GM18505 (cell line): ENCODE measurements around the gene C6orf120.

Source experiments
- ATAC-seq: cut with Tn5 transposase; IDR thresholded peaks from one replicate; pipeline ENCODE4 v1.9.1; 2021; ENCODE audit not compliant: unreplicated experiment
- POLR2A ChIP-seq: IDR thresholded peaks from 4 replicates; pipeline ENCODE4 v1.6.1; 2011; ENCODE audit warnings: borderline replicate concordance; ENCODE audit not compliant: insufficient read depth, insufficient read length; ENCODE audit errors: extremely low read depth

The C6orf120 gene

DNA sequence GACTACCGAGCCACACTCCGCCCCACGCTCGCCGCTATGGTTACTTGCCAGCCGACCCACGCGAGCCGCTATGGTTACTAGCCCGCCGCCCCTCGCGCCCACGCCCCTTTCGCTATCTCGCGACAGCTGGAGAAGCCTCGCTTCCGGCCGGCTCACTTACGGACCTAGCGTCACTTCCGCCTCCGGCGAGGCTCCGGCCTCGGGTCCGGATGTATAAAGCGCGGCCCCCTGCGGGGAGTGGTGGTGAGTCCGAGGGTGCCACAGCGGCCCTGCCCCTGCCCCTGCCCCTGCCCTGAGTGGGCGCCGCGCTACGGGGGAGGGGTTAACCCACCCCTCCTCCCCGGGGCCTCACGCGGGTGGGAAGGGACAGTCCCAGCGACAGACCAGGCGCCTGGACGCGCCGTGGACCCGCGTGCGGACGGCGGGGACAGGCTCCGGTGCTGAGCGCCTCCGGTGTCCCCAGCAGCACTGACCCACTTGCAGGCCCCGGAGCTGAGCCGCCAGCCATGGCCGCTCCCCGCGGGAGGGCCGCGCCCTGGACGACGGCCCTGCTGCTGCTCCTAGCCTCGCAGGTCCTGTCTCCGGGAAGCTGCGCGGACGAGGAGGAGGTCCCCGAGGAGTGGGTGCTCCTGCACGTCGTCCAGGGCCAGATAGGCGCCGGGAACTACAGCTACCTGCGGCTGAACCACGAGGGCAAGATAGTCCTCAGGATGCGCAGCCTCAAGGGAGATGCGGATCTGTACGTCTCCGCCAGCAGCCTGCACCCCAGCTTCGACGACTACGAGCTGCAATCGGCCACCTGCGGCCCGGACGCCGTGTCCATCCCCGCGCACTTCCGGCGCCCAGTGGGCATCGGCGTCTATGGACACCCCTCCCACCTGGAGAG, at the start of gene C6orf120, which contains the start of gene WDR27:
C6orf120 (plus strand) TSS at position 173 of the 886 bp plus-strand sequence; CDS start at position 507, 334 bp downstream.
WDR27 (minus strand) TSS at position 76 of the 886 bp plus-strand sequence. CDS start 13,024 bp downstream, outside the sequence.
- ATAC-seq = peak; percentile 94
- peak; percentile 79 for TF ChIP-seq POLR2A

- no peak for ATAC-seq
- TF ChIP-seq POLR2A = no peak
Measured at GRCh38 chr6:169652896-169653295, 49.0 kb upstream of the C6orf120 start.

GRCh38 chr6:169653691-169654090, 48.2 kb upstream of the C6orf120 start:
- ATAC-seq = no peak
- TF ChIP-seq POLR2A = no peak

DNA sequence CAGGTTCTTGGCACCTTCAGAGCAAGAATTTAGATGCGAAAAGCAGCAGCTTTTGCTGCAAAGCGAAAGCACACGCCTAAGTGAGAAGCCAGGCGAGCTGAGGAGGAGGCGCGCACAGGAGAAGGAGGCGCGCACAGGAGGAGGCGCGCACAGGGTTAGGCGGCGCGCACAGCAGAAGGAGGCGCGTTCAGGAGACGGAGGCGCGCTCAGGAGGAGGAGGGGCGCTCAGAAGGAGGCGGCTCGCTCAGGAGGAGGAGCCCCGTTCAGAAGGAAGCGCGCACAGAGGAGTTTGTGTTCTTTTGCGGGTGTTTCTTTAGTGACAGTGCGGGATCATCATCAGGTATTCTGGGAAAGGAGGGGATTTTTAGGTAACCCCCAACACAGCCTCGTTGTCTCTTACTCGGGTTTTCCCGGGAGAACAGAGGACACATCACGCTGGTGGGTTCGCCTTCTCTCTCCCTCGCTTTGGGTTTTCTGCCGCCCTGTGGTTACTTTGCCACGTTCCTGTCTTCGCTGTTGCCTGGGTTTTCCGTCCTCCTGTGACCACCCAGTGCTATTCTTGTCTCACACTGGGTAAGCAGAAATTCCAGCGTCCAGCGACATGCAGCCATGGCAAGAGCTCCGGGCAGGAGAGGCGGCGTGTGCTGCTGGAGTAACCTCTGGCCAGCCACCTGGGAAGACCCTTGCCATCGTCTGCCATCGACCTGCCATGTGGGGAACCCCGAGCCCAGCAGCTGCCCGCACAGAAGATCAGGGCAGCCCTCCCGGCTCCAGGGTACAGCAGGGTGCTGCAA, 47.1 kb upstream of the C6orf120 start:
- TF ChIP-seq POLR2A = peak; percentile 41
- peak; percentile 88 for ATAC-seq

DNA sequence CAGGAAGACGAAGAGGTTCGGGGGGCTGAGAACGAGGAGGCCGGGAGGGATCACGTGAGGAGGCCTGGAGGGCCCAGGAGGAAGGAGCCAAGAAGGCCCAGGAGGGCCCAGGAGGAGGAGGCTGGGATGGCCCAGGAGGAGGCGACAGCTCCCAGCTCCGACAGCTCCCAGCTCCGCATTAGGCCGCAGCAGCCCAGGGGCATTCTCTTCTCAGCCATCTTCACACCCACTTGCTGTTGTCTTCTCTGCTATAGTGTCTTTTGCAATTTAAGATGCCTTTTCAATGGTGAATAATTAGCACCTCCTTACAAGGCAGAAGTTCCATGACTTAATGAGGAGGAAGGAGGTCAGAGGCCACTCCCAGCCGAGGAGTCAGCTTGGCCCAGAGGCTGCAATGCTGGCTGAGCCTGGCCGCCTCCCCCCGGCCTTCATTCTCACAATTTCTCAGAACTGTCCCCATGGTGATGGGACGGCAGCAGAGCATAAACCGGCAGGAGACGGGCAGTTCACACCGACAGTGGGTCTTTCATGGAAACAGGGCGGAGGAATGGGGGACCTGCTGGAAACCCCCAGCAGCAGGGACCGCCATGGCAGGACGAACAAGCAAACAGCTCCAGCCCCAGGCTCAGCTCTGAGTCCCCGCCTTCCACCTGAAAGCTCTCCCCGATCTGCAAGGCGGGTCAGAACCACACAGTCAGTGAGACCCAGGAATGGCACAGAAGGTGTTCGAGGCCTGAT, 45.2 kb upstream of the C6orf120 start:
- no peak for TF ChIP-seq POLR2A
- ATAC-seq = no peak

GRCh38 chr6:169657284-169657610, 44.7 kb upstream of the C6orf120 start:
- TF ChIP-seq POLR2A = no peak
- ATAC-seq = no peak

DNA sequence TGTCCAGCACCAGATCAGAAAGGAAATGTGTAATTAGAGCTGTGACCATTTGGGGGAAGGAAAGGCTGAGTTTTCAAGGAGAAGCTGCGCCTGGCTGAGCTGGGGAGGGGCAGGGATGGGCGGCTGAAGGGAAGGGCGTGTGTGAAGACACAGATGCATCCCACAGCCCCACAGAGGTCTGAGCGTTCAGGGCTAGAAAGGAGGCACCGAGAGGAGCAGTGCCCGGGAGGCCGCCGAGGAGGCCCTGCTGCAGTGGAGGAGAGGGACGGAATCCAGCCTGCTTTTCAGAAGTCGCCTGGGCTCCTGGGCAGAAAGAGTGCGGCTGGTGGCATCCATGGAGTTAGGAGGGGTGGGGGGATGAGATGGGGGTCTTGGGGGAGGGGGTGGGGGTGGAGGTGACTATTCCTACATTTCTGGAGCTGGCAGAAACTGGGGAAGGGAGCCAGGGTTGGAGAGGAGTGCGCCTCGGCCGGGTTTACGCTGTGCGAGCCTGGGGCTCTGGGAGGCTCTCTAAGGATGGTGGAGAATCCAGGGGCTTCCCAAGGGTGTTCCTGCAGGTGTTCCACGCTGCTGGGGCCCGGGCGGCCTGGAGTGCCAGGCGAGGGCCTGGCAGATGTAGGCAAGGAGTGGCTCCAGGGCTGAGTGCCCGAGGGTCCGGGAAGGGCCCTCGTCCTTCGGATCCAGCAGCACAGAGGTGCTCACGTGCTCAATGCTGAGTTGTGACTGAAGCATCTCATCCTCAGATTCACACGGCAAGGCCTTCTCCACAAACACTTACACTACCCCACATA, 41.9 kb upstream of the C6orf120 start:
- TF ChIP-seq POLR2A = no peak
- ATAC-seq = no peak

- ATAC-seq = no peak
- no peak for TF ChIP-seq POLR2A
Measured at GRCh38 chr6:169660751-169661390, 41.1 kb upstream of the C6orf120 start.

- TF ChIP-seq POLR2A = no peak
- ATAC-seq = no peak
Measured at GRCh38 chr6:169661391-169661756, 40.6 kb upstream of the C6orf120 start.

DNA sequence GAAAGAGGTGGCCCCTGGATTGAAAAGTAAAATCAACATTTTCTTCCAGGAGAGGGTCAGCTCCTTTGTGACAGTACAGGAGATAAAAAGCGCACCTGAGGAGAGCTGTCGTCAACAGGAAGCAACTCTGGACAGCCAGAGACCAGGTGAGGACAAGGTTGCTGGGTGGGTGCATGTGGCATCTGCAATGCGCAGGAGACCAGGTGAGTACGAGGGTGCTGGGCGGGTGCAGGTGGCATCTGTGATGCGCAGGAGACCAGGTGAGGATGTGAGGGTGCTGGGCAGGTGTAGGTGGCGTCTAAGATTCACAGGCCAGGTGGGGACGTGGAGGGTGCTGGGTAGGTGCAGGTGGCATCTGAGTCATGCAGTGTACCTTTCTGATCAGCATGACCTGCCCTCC, 38.5 kb upstream of the C6orf120 start:
- no peak for ATAC-seq

DNA sequence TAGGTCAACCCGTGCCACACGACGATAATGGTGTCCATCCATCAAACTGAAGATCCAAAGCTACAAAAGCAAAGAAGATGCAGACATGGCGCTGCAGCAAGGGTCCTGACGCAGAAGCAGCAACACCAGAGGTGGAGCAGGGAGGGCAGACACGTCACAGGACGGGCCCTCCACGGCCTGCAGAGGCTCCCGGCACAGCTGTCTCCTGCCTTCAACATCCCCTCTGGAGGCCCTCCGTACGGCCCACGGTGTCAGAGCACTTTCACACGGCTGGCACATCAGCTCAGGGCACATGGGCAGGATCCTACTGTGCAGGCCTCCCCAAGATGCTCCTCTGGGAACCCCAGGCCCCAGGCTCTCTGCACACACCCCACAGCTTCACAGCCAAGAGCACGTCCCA, 37.7 kb upstream of the C6orf120 start:
- ATAC-seq = no peak
- no peak for TF ChIP-seq POLR2A

More for the DNA sequence above, 38.5 kb upstream of the C6orf120 start:
- TF ChIP-seq POLR2A = no peak

- ATAC-seq = no peak
- TF ChIP-seq POLR2A = no peak
Measured at GRCh38 chr6:169665289-169665688, 36.6 kb upstream of the C6orf120 start.

GRCh38 chr6:169666441-169666840, 35.5 kb upstream of the C6orf120 start:
- no peak for ATAC-seq
- no peak for TF ChIP-seq POLR2A

GRCh38 chr6:169667716-169668115, 34.2 kb upstream of the C6orf120 start:
- ATAC-seq = no peak
- TF ChIP-seq POLR2A = no peak
